Midbrain (tissue), 1 donor: ENCODE measurements around the gene ATP8A2.

Source experiments
- DNase-seq: peaks from one replicate; lab custom pipeline; 2025; lab: John Stamatoyannopoulos, UW

ATP8A2 gene

GRCh38 chr13:26015271-26016125 lies 643.7 kb downstream of the ATP8A2 start:
- no peak for DNase-seq

DNA sequence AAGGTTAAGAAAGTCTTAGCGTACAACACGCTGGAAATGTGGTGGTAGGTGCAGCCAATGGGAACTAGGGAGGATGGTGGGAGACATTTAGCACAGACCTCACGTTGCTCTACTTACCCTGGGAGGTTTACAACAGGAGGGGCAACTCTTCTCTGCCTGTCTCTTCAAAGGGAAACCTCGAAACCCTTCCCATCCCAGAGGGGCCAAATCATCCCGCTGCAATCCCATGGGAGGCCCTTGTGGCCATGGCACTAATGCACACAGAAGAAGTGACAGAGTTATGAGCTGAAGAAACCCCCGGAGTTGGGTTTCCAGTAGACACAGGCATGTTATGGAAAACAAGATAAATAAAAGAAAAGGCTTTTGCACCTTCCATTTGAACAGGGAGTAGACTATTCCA lies 644.4 kb downstream of the ATP8A2 start:
- no peak for DNase-seq

- DNase-seq, result peak; percentile 58
Observed at GRCh38 chr13:26017196-26017921, 645.6 kb downstream of the ATP8A2 start.

- DNase-seq, result no peak
Observed at GRCh38 chr13:26017932-26018665, 646.3 kb downstream of the ATP8A2 start.

DNA sequence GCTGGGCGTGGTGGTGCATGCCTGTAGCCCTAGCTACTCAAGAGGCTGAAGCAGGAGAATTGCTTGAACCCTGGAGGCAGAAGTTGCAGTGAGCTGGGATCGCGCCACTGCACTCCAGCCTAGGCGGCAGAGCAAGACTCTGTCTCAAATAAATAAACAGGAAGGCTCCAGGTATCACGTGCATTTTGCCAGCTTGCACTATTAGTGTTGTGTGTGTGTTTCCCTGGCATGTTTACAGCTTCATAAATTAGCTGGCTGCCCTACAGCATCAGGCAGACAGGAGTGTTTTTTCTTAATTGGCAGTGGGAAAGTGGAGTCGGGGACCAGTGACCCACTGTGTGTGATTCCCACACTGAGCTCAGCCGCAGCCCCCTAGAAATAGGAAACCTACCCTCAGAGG lies 647.5 kb downstream of the ATP8A2 start:
- no peak for DNase-seq

DNA sequence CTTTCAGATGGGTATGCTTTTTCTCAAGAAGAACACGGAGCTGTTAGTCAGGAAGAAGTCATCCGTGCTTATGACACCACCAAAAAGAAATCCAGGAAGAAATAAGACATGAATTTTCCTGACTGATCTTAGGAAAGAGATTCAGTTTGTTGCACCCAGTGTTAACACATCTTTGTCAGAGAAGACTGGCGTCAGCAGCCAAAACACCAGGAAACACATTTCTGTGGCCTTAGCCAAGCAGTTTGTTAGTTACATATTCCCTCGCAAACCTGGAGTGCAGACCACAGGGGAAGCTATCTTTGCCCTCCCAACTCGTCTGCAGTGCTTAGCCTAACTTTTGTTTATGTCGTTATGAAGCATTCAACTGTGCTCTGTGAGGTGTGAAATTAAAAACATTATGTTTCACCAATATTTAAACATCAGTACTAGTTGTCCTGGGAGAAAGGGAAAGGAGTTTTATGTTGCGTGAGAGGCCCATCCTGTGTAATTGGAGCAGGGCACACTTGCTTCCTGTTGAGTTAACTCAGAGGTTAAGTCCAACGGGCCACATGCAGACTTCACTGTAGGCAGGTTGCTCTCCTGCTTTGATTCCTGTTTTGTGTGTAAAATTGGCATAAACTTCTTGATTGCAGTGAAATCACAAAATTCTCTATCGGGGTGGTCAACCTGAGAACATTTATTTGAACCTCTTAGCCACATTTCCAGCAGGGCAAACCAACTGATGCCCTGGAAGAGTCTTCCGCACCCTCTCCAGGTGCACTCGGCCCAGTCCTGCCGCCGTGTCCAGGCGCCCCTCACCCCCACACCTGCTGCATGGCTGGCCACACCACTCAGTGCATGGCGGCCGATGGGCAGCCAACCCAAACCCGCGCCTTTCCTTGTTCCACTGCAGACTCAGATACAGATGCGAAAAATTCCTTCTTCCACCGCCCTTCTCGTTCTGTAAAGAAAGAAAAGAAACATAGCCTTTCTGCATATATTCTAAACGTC lies 648.4 kb downstream of the ATP8A2 start:
- no peak for DNase-seq

DNA sequence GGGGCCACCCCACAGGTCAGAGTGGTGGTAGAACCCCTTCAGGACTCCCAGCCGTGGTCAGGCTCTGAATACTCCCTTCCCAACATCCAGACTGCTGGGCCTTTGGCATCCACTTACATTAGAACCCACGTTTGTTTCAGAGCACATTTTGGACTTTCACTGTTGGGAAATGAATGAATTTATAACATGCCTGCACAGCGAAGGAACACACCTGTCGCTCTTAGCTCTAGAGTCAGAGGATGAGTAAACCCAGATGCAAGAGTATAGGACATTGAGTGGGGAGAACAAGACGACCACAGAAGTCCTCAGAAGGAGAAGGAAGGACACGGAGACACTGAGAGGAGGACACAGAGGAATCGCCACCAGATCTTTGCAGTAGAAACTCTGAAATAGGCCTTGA lies 649.1 kb downstream of the ATP8A2 start:
- DNase-seq, result no peak

GRCh38 chr13:26021516-26021915 lies 649.7 kb downstream of the ATP8A2 start:
- no peak for DNase-seq

DNA sequence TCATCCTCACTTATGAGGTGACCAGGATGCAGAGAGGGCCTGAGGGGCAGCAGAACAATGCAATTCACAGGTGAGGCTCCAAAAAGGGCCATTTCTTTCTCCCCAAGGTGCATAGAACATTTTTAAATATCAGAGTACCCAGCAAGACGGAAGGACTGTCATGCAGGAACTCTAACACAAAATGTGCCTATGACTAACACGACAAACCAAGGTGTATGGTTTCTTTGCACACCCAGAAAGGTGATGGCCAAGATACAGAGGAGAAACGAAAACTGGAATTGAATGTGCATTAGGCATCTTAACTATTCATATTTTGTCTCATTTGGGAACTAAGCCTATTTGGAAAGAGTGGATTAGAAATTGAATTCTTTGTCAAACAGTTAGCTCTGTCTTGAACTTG lies 650.2 kb downstream of the ATP8A2 start:
- DNase-seq, result no peak

DNA sequence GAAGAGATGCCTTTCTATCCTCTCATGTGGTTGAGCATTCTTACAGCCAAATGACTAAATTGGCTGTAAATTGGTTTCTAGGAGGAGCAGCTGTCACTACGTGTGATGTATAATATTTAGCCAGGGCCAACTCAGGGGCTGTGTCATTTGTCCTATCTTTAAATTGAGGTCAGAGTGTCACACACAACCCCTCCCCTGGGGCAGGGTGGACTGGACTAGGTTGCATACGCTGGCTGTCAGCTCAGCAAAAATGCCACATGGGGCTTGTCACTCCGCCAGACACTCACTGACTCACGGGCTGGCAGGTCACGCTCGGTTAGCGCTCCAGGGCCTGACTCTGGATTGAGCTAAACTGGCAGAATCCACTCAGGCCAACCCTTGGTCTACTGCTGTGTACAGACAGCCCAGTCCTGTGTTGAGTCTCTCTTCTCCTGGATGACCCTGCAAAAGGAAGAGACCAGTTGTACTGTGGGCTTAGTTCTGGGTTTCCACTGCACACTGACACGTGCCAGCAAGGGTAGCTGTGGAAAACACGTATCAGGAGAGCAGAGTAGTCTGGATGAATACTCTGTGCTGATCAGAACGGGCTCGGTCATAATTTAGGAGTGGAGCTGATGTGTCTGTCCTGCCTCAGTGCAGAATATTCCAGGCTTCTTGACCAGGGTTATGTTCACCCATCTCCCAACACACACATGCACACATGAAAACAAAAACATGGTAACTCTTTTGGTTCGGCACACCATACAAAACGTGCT lies 650.9 kb downstream of the ATP8A2 start:
- no peak for DNase-seq

DNA sequence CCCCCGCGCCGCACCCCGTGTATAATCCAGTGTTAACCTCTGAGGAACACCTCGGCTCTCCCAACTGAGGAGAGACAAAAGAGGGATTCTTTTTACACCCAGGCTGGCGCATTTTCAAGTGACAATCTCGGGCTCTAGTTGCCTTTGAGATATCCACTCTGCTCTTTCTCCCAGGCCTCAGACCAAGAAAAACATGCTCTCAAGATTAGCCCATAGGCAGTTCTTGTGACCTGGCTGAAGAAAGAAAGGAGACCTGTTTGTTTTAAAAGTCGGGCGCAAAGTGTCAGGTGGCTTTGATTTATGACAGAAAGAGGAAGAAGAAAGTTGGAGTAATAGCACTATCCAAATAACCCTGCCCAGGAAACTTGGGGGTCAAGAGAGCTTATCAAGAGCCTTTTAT lies 652.8 kb downstream of the ATP8A2 start:
- DNase-seq, result no peak

DNA sequence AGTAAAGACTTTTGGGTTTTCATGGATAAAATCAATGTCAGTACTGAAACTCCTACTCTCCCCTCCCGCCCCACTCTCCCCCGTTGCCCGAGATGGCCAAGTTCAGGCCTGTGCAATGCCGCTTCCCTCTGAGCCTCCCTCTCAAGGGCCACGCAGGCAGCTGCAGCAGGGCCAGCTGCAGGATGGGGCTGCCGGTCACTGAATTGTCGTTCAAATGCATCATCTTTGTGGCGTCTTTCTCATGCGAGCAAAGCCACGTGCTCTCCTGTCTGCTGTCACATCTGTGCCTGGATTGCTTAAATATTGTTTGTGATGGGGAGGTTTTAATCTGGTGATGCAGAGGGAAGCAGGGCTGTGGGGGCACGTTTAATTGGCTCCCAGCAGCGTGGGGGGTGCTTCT lies 653.4 kb downstream of the ATP8A2 start:
- peak; percentile 43 for DNase-seq

- no peak for DNase-seq
Observed at GRCh38 chr13:26025771-26026170, 654.0 kb downstream of the ATP8A2 start.

DNA sequence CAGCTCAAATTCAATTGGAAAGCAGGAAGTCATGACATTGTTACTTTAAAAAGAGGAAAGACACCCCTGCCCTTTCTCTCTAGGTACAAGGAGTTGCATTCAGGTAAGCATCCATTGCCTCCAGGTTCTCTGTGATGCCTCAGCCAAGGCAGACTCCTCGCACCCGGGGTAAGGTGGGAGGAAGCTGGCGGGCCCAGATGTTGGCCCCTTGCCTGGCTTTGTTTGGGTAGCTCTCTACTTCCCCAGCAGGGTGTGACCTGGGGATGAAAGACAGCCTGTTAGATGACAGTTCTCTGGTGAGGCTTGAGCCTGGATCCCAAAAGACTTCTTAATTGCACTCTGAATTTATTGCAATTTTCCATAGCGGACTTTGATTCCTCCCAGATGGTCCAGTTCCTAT lies 654.4 kb downstream of the ATP8A2 start:
- DNase-seq, result no peak

GRCh38 chr13:26029581-26030136 lies 657.9 kb downstream of the ATP8A2 start:
- no peak for DNase-seq

GRCh38 chr13:26030331-26030730 lies 658.6 kb downstream of the ATP8A2 start:
- DNase-seq, result no peak

DNA sequence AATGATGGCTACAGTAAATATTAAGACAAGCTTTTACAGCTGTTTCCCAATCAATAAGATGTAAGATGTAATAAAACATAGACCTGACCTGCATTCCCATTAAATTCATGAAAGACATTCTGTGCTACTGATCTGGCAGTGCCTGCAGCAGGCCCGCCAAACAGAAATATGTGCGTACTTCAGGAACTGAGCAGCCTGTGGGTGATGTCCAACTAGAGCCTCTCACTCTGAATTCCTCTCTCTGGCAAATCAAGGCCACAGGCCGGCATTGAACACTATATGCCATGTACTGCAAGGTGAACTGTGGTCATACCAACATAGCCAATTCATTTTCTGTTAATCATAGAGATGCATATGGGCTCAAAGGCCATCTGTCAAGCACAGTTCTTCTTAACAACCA lies 662.2 kb downstream of the ATP8A2 start:
- no peak for DNase-seq

GRCh38 chr13:26036383-26036782 lies 664.6 kb downstream of the ATP8A2 start:
- no peak for DNase-seq

- DNase-seq, result peak; percentile 77
Observed at GRCh38 chr13:26037302-26037701, 665.5 kb downstream of the ATP8A2 start.

- DNase-seq, result no peak
Observed at GRCh38 chr13:26038931-26039475, 667.2 kb downstream of the ATP8A2 start.
